ENCODE measurements around the gene PRPF6. TPM values are rescaled to one million over a fixed set of nuclear protein-coding genes. Genes with fewer than 3 reads are reported as not detected.

PRPF6 gene
- total and polyA plus RNA-seq, 8 donors: 49.8 to 85.4 (median 80.3) TPM

DNA sequence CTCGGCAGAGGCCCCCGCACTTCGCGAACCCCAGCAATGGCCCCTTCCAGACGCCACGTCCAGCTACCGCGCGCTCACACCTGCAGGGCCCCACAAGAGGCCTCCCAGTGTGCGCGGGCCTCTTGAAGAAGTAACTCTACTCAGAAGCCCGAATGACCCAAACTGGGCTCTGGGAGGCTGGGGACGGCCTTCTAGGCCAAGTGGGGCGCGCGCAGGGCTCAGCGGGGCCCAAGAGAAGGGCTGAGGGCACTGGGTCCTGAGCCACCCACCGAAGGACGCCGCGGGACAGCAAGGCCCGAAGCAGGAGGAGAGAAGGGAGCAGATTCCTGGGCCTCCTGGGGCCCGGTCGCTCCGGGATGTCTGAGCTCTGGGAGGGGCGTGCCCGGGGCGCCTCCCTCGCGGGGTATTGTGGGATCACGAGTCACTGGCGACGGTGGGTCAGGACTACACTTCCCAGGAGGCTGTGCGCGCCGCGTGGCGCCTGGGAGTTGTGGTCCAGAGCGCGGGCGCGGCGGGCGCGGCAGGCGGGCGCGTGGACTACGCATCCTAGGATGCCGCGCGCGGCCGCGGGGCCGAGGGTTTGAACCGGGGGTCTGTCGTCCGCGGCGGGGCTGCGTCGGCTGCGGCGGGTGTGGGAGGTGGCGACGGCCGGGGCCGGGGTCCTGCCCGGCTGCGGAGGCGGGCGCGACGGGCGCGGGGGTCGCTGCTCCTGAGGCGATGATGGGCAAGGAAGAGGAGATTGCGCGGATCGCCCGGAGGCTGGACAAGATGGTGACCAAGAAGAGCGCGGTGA lies 81.9 kb downstream of the PRPF6 start, which contains the start of gene TCEA2:
Gene TCEA2 (plus strand): TSS at position 603 of the 793 bp plus-strand sequence. CDS start 115 bp downstream, at position 718.
- Histone ChIP-seq H3K36me3 (no peaks in the 10 kb centered on the region), H3K27ac (peak within 1 kb of the TSS; percentile 79 to 83), H3K4me3 (peak within 1 kb of the TSS; percentile 91 to 95), H3K4me1 (peaks cover 16 to 48% of the 10 kb centered on the region in 2 donors), H3K9me3 (no peaks in the 10 kb centered on the region), H3K27me3 (no peaks in the 10 kb centered on the region)
- ATAC-seq (peak; percentile 98), DNase-seq (peak; percentile 95 to 99 (median 98))
- TF ChIP-seq, protein P1, sequence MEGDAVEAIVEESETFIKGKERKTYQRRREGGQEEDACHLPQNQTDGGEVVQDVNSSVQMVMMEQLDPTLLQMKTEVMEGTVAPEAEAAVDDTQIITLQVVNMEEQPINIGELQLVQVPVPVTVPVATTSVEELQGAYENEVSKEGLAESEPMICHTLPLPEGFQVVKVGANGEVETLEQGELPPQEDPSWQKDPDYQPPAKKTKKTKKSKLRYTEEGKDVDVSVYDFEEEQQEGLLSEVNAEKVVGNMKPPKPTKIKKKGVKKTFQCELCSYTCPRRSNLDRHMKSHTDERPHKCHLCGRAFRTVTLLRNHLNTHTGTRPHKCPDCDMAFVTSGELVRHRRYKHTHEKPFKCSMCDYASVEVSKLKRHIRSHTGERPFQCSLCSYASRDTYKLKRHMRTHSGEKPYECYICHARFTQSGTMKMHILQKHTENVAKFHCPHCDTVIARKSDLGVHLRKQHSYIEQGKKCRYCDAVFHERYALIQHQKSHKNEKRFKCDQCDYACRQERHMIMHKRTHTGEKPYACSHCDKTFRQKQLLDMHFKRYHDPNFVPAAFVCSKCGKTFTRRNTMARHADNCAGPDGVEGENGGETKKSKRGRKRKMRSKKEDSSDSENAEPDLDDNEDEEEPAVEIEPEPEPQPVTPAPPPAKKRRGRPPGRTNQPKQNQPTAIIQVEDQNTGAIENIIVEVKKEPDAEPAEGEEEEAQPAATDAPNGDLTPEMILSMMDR (IDR thresholded peaks at IDR 0.05): no peak
- intact Hi-C loops (cut with DNase I): no loop called here

DNA sequence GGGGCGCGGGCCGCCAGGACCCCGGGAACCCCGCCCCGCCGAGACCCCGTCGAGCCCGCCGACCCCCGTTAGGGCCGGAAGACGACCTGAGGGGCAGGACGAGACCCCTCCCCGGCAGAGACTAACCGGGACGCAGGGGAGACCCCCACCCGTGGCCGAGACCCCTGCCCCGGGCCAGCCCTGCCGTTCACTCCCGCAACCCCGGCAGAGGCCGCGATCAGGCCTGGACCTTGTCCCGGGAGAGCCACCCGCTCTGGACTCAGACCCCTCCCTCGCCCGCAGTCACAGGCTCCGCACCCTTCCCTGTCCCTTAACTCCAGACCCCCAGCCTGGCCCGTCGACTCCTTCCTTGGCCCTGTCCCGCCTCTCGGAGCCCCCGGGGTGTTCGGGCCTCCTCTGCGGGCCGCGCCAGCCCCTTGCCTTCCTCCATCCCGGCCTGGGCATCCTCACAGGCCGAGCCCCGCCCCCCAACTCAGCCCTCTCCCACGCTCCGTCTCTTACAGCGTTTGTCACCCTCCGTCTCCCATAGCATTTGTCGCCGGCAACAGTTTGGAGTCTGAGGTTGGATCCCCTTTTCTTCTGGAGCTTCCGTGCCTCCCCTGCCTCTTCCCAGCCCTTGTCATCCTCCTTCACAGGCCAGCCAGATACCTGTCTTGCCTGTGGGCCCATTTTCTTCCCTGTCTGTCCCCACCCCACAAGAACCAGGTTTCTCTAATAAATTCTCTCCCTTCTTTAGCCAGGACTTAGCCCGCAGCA lies 82.6 kb downstream of the PRPF6 start:
- no peaks in the 10 kb centered on the region for H3K36me3 ChIP-seq
- peaks cover 16 to 41% of the 10 kb centered on the region in 2 donors for H3K4me1 ChIP-seq
- intact Hi-C loops (cut with DNase I): no loop called here
- no peaks in the 10 kb centered on the region for H3K9me3 ChIP-seq
- TF ChIP-seq, protein P1 (IDR thresholded peaks at IDR 0.05): no peak
- ATAC-seq (peak; percentile 5), DNase-seq (no peak)
- H3K4me3 ChIP-seq: peak overlapping the region; percentile 91 to 95
- peak overlapping the region; percentile 79 to 83 for H3K27ac ChIP-seq
- H3K27me3 ChIP-seq: no peaks in the 10 kb centered on the region

DNA sequence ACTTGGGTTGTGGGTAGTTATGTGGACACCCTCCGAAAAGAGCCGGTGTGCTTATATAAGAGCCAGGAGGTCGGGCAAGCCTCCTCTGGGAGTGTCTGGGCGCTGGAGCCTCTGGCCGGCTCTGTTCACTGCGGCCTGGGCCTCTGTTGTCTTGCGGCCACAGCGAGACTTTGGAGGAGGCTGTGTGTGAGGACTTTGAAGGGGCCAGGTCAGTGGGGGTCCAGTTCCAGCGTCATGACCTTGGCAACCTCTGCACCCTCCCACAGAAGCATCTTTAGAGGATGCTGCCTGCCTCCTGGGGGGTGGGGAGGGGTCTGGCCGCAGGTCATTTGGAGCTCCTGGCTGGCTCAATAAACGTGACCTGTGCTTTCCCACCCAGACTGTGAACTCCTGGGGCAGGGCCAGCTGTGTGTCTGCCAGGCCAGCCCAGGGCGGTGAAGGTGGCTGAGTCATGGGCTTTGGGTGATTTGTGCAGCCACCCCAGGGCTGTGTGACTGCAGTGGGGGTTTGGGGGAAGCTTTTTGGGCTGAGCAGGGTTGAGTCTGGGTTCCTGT lies 83.3 kb downstream of the PRPF6 start:
- Histone ChIP-seq H3K4me1 (peaks cover 16 to 41% of the 10 kb centered on the region in 2 donors), H3K9me3 (no peaks in the 10 kb centered on the region), H3K4me3 (peak overlapping the region in 1 of 2 donors; percentile 91), H3K36me3 (no peaks in the 10 kb centered on the region), H3K27me3 (no peaks in the 10 kb centered on the region), H3K27ac (no peak overlapping the region)
- intact Hi-C loops (cut with DNase I): no loop called here
- ATAC-seq: no peak
- DNase-seq: no peak
- TF ChIP-seq, protein P1 (IDR thresholded peaks at IDR 0.05): no peak

DNA sequence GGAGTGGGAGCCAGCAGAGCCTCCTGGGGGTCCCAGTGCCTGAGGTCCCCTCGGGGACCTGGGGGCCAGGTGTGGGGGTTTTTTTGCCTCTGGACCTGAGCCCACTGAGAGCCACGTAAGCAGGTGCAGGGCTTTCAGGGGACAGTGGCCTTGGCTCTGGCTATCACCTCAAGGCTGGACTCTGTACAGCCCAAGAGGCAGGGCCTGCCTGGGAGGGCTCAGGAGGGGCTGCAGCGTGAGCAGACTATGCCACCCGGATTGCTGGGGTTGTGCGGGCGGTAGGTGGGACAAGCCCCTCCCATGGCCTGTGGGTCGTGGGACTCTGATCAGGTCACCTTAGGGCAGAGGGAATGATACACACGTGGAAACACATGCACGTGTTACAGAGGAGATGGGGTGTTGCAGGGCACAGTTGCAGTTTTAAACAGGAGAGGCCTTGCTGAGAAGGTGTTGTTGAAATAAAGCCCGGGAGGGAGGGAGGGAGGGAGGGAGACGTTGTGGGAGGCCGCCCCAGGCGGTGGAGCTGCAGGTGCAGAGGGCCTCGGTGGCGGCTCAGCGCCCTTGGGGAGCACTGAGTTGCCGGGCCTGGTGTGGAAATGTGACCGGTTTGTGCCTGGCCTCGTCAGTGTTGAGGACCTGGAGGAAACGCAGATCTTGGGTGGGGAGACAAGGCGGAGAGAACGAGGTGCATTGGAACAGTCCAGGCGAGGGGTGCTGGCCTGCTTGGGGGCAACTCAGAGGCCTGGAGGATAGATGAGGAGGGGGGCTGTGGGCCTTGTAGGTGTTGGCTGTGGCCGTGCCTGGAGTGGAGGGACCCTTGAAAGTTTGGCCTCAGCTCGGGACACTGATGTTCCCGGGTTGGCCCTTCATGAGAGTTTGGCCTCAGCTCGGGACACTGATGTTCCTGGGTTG lies 84.4 kb downstream of the PRPF6 start:
- DNase-seq: no peak
- Histone ChIP-seq H3K4me1 (peaks cover 16 to 41% of the 10 kb centered on the region in 2 donors), H3K36me3 (no peaks in the 10 kb centered on the region), H3K27me3 (no peaks in the 10 kb centered on the region), H3K4me3 (no peak overlapping the region), H3K27ac (no peak overlapping the region), H3K9me3 (no peaks in the 10 kb centered on the region)
- TF ChIP-seq, protein P1 (IDR thresholded peaks at IDR 0.05): no peak
- intact Hi-C loops (cut with DNase I): no loop called here
- ATAC-seq: no peak
